Activated CD4-positive, alpha-beta T cell treated with anti-CD3 and anti-CD28 coated beads, Interleukin-2, amount 10 ng/mL, durations not matched to agents 7 days and 5 days (primary cell): Measurements from ENCODE around the gene SRGAP3. TPM values are rescaled to one million over a fixed set of nuclear protein-coding genes. Genes with fewer than 3 reads are reported as not detected.
"Not testable (repeated sequence)": the region's sequence is repeated elsewhere in the genome, so short reads cannot be mapped to it uniquely, and the experiment has no call there.

Source experiments
- CTCF ChIA-PET: fragments of 350-600 bp; sonication (Branson Sonifier 250); formaldehyde crosslinking; loops from one replicate; lab custom pipeline; 2021; ENCODE audit warnings: antibody characterized with exemption; lab: Charles Lee
- POLR2A ChIA-PET: fragments of 350-600 bp; sonication (Branson Sonifier 250); formaldehyde crosslinking; loops from one replicate; lab custom pipeline; 2021; ENCODE audit warnings: antibody characterized with exemption; lab: Charles Lee
- DNase-seq: peaks from one replicate; pipeline ENCODE4 v3.0.0-alpha.2; 2020
- H3K27ac Mint-ChIP-seq: one replicate; pipeline ENCODE4 v1.8.0; 2021; ENCODE audit warnings: mild to moderate bottlenecking, moderate library complexity, mixed read lengths
- H3K27me3 Mint-ChIP-seq: one replicate; pipeline ENCODE4 v1.8.0; 2021; ENCODE audit warnings: mixed read lengths
- H3K36me3 Mint-ChIP-seq: one replicate; pipeline ENCODE4 v1.8.0; 2021; ENCODE audit warnings: low read depth, mixed read lengths
- H3K4me1 Mint-ChIP-seq: one replicate; pipeline ENCODE4 v1.8.0; 2021; ENCODE audit warnings: mixed read lengths
- H3K4me3 Mint-ChIP-seq: one replicate; pipeline ENCODE4 v1.8.0; 2021; ENCODE audit warnings: mild to moderate bottlenecking, moderate library complexity, mixed read lengths
- H3K9me3 Mint-ChIP-seq: one replicate; pipeline ENCODE4 v1.8.0; 2021; ENCODE audit warnings: mixed read lengths
- total RNA-seq, 2 experiments: library from RNA; stranded (reverse); gene quantifications; one replicate each; pipeline ENCODE4 v1.2.3, GENCODE V29; 2021

The SRGAP3 gene
- total RNA-seq, result 1 to 10 TPM; 3.2 to 4.0 TPM

GRCh38 chr3:9249273-9250192 is at the start of gene SRGAP3:
TSS of gene SRGAP3 (minus strand) at chr3:9249646. CDS start at chr3:9248951, 695 bp downstream.
- ChIA-PET CTCF (interaction anchor here (0.6 to 1.5 kb wide), 10 partner anchors 9 to 108 kb away, joined by 3 to 6 read pairs (median 3); no protein-coding TSS in a partner anchor), POLR2A (no interaction called here)
- DNase-seq, result peak; percentile 85
- H3K27ac Mint-ChIP-seq, result peak within 1 kb of the TSS; percentile 71
- H3K27me3 Mint-ChIP-seq, result peaks cover 15% of the 10 kb centered on the region
- peak within 1 kb of the TSS; percentile 77 for H3K4me3 Mint-ChIP-seq
- no peaks in the 10 kb centered on the region for H3K9me3 Mint-ChIP-seq
- no peaks in the 10 kb centered on the region for H3K36me3 Mint-ChIP-seq
- peaks cover 32% of the 10 kb centered on the region for H3K4me1 Mint-ChIP-seq

- Mint-ChIP-seq H3K4me1 (peaks cover 13% of the 10 kb centered on the region), H3K27ac (no peak overlapping the region)
- CTCF ChIA-PET, result interaction anchor here (1.6 kb wide), 1 partner anchor 310 kb away, joined by 5 read pairs; no protein-coding TSS in a partner anchor
Observed at GRCh38 chr3:9298236-9298635, 48.8 kb upstream of the SRGAP3 start.

GRCh38 chr3:9296241-9296640 is 46.8 kb upstream of the SRGAP3 start:
- Mint-ChIP-seq H3K27me3 (peaks cover 22% of the 10 kb centered on the region), H3K4me3 (no peak overlapping the region), H3K36me3 (no peaks in the 10 kb centered on the region), H3K27ac (no peak overlapping the region), H3K9me3 (peaks cover 4% of the 10 kb centered on the region), H3K4me1 (no peaks in the 10 kb centered on the region)
- ChIA-PET POLR2A (no interaction called here), CTCF (no interaction called here)
- no peak for DNase-seq

More at GRCh38 chr3:9298236-9298635, 48.8 kb upstream of the SRGAP3 start:
- peaks cover 4% of the 10 kb centered on the region for H3K9me3 Mint-ChIP-seq
- POLR2A ChIA-PET, result no interaction called here
- H3K36me3 Mint-ChIP-seq, result no peaks in the 10 kb centered on the region
- DNase-seq, result no peak
- H3K27me3 Mint-ChIP-seq, result peaks cover 17% of the 10 kb centered on the region
- H3K4me3 Mint-ChIP-seq, result no peak overlapping the region

GRCh38 chr3:9295007-9295406 is 45.6 kb upstream of the SRGAP3 start:
- H3K36me3 Mint-ChIP-seq, result no peaks in the 10 kb centered on the region
- peaks cover 28% of the 10 kb centered on the region for H3K27me3 Mint-ChIP-seq
- H3K4me3 Mint-ChIP-seq, result no peak overlapping the region
- H3K27ac Mint-ChIP-seq, result no peak overlapping the region
- ChIA-PET CTCF (interaction anchor here (1.3 kb wide), 1 partner anchor 307 kb away, joined by 4 read pairs; no protein-coding TSS in a partner anchor), POLR2A (no interaction called here)
- DNase-seq, result no peak
- H3K4me1 Mint-ChIP-seq, result no peaks in the 10 kb centered on the region
- peaks cover 1% of the 10 kb centered on the region for H3K9me3 Mint-ChIP-seq

GRCh38 chr3:9293953-9294352 is 44.5 kb upstream of the SRGAP3 start:
- H3K36me3 Mint-ChIP-seq, POLR2A ChIA-PET, H3K4me3 Mint-ChIP-seq, H3K4me1 Mint-ChIP-seq, DNase-seq, H3K27ac Mint-ChIP-seq, H3K9me3 Mint-ChIP-seq: not testable (repeated sequence)
- CTCF ChIA-PET, result interaction anchor here (1.3 kb wide), 1 partner anchor 306 kb away, joined by 4 read pairs; no protein-coding TSS in a partner anchor
- H3K27me3 Mint-ChIP-seq, result peaks cover 28% of the 10 kb centered on the region

- no peaks in the 10 kb centered on the region for H3K4me1 Mint-ChIP-seq
- no peak overlapping the region for H3K4me3 Mint-ChIP-seq
- no peak for DNase-seq
- H3K9me3 Mint-ChIP-seq, result no peaks in the 10 kb centered on the region
- H3K27ac Mint-ChIP-seq, result no peak overlapping the region
- no peaks in the 10 kb centered on the region for H3K36me3 Mint-ChIP-seq
- CTCF ChIA-PET, result interaction anchor here (0.6 to 1.0 kb wide), 2 partner anchors 9 to 1682 kb away, joined by 3 read pairs; no protein-coding TSS in a partner anchor
- H3K27me3 Mint-ChIP-seq, result peaks cover 28% of the 10 kb centered on the region
- POLR2A ChIA-PET, result no interaction called here
Observed at GRCh38 chr3:9293076-9293475, 43.6 kb upstream of the SRGAP3 start.

GRCh38 chr3:9292516-9292915 is 43.1 kb upstream of the SRGAP3 start:
- no peak for DNase-seq
- Mint-ChIP-seq H3K9me3 (no peaks in the 10 kb centered on the region), H3K4me3 (no peak overlapping the region), H3K27ac (no peak overlapping the region), H3K36me3 (no peaks in the 10 kb centered on the region), H3K27me3 (peaks cover 28% of the 10 kb centered on the region), H3K4me1 (no peaks in the 10 kb centered on the region)
- ChIA-PET CTCF (interaction anchor here (0.6 to 1.0 kb wide), 2 partner anchors 10 to 1682 kb away, joined by 3 read pairs; no protein-coding TSS in a partner anchor), POLR2A (no interaction called here)

GRCh38 chr3:9291821-9292410 is 42.5 kb upstream of the SRGAP3 start:
- Mint-ChIP-seq H3K36me3 (no peaks in the 10 kb centered on the region), H3K27me3 (peaks cover 28% of the 10 kb centered on the region), H3K9me3 (no peaks in the 10 kb centered on the region), H3K4me3 (no peak overlapping the region), H3K4me1 (no peaks in the 10 kb centered on the region), H3K27ac (no peak overlapping the region)
- ChIA-PET POLR2A (no interaction called here), CTCF (interaction anchor here (1.0 kb wide), 1 partner anchor 10 kb away, joined by 3 read pairs; no protein-coding TSS in a partner anchor)
- DNase-seq, result no peak

- Mint-ChIP-seq H3K27ac (no peak overlapping the region), H3K36me3 (no peaks in the 10 kb centered on the region), H3K4me3 (no peak overlapping the region), H3K9me3 (no peaks in the 10 kb centered on the region), H3K4me1 (no peaks in the 10 kb centered on the region), H3K27me3 (peaks cover 24% of the 10 kb centered on the region)
- ChIA-PET CTCF (interaction anchor here (1.0 kb wide), 1 partner anchor 12 kb away, joined by 3 read pairs; no protein-coding TSS in a partner anchor), POLR2A (no interaction called here)
- DNase-seq, result no peak
Observed at GRCh38 chr3:9290566-9290965, 41.1 kb upstream of the SRGAP3 start.

GRCh38 chr3:9281533-9281932 is 32.1 kb upstream of the SRGAP3 start:
- CTCF ChIA-PET, H3K27me3 Mint-ChIP-seq, H3K4me3 Mint-ChIP-seq, H3K9me3 Mint-ChIP-seq, H3K36me3 Mint-ChIP-seq, POLR2A ChIA-PET, H3K4me1 Mint-ChIP-seq, H3K27ac Mint-ChIP-seq, DNase-seq: not testable (repeated sequence)

GRCh38 chr3:9280451-9281219 is 31.2 kb upstream of the SRGAP3 start:
- Mint-ChIP-seq H3K4me1 (no peaks in the 10 kb centered on the region), H3K36me3 (no peaks in the 10 kb centered on the region), H3K9me3 (no peaks in the 10 kb centered on the region), H3K27ac (no peak overlapping the region), H3K27me3 (peaks cover 5% of the 10 kb centered on the region), H3K4me3 (no peak overlapping the region)
- ChIA-PET CTCF (interaction anchor here (0.6 kb wide), 1 partner anchor 235 kb away, joined by 4 read pairs; no protein-coding TSS in a partner anchor), POLR2A (no interaction called here)
- no peak for DNase-seq

GRCh38 chr3:9279966-9280365 is 30.5 kb upstream of the SRGAP3 start:
- Mint-ChIP-seq H3K36me3 (no peaks in the 10 kb centered on the region), H3K27me3 (peaks cover 5% of the 10 kb centered on the region), H3K9me3 (no peaks in the 10 kb centered on the region), H3K4me3 (no peak overlapping the region), H3K4me1 (no peaks in the 10 kb centered on the region), H3K27ac (no peak overlapping the region)
- POLR2A ChIA-PET, result no interaction called here
- DNase-seq, result no peak
- CTCF ChIA-PET, result no interaction called here
